ENCODE measurements around the gene DEK.

- TF ChIP-seq CTCF (IDR thresholded peaks at IDR 0.05) (no peak), POLR2AphosphoS5 (IDR thresholded peaks at IDR 0.05) (no peak), EP300 (IDR thresholded peaks at IDR 0.05) (no peak), POLR2A (IDR thresholded peaks at IDR 0.05) (no peak)
These were observed 28.8 kb downstream of the DEK start for GRCh38 chr6:18235524-18235923.
